Choroid plexus epithelial cell (primary cell): ENCODE results near the gene RHEBL1.
A peak's percentile ranks its signal among the peaks of the same experiment; 100 is the strongest.

Experiments
- DNase-seq: peaks from one replicate; pipeline ENCODE4 v3.0.0-alpha.2; 2010; ENCODE audit warnings: low read depth
- H3K4me3 ChIP-seq: 2 replicates; pipeline ENCODE4 v1.5.1; 2011; ENCODE audit warnings: low read depth, mild to moderate bottlenecking, control low read depth, low read length, moderate library complexity
- TF ChIP-seq, protein P1 (sequence below): conservative IDR thresholded peaks from 2 replicates; pipeline ENCODE4 v1.5.1; 2011; ENCODE audit warnings: low read depth, mild to moderate bottlenecking, control low read depth, inconsistent platforms, low read length, moderate library complexity

The RHEBL1 gene

DNA sequence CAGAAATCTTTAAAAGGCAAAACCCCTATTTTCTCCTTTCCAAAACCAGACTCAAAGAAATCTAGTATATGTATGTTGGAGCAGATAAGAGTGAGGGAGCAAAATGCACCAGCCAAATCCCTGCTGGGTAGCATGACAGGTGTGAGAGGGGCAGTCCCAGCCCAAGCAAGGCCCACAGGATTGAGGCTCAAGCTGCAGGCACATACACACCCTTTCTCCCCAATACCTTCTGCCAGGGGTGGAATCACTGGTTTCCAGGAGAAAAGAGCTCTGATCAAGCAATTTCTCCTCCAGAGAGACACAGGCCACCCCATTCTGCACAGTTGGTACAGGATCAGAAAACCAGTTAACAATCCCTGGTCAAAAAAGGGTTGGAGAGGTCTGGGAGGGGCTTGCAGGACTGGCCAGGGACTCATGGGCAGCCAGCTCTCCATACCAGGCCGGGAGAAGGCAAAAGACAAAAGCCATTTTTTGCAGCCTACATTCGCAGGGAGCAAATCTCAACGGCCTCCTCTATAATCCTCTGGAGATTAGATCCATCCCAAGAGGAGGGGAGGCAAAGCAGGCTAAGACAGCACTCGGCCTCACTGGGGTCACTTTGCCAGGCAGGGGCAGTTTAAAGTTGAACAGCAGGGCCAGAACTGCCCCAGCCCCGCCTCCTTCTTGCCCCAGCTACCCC, 11.3 kb downstream of the RHEBL1 start:
- peak overlapping the region; percentile 93 for H3K4me3 ChIP-seq
- TF ChIP-seq, protein P1, sequence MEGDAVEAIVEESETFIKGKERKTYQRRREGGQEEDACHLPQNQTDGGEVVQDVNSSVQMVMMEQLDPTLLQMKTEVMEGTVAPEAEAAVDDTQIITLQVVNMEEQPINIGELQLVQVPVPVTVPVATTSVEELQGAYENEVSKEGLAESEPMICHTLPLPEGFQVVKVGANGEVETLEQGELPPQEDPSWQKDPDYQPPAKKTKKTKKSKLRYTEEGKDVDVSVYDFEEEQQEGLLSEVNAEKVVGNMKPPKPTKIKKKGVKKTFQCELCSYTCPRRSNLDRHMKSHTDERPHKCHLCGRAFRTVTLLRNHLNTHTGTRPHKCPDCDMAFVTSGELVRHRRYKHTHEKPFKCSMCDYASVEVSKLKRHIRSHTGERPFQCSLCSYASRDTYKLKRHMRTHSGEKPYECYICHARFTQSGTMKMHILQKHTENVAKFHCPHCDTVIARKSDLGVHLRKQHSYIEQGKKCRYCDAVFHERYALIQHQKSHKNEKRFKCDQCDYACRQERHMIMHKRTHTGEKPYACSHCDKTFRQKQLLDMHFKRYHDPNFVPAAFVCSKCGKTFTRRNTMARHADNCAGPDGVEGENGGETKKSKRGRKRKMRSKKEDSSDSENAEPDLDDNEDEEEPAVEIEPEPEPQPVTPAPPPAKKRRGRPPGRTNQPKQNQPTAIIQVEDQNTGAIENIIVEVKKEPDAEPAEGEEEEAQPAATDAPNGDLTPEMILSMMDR, result no peak
- no peak for DNase-seq

DNA sequence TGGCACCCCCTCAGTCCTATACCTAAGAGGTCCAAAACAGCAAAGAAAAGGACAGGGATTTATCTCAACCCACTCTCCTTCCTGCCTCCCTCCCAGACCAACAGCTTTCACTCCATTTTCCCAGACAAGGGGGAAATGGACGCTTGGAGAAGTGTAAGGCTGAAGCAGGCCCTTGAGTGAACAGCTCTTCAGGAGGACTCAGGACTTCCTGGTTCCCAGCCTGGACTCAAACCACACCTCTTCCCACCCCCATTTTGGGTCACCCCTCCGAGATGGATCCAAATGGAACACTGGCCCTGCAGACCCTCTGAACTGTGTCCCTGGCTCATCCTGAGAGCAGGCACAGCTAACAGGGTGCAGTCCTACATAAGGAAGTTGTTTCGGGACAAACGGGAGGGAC, 11.9 kb downstream of the RHEBL1 start:
- peak overlapping the region; percentile 93 for H3K4me3 ChIP-seq
- no peak for DNase-seq
- TF ChIP-seq, protein P1, result no peak

DNA sequence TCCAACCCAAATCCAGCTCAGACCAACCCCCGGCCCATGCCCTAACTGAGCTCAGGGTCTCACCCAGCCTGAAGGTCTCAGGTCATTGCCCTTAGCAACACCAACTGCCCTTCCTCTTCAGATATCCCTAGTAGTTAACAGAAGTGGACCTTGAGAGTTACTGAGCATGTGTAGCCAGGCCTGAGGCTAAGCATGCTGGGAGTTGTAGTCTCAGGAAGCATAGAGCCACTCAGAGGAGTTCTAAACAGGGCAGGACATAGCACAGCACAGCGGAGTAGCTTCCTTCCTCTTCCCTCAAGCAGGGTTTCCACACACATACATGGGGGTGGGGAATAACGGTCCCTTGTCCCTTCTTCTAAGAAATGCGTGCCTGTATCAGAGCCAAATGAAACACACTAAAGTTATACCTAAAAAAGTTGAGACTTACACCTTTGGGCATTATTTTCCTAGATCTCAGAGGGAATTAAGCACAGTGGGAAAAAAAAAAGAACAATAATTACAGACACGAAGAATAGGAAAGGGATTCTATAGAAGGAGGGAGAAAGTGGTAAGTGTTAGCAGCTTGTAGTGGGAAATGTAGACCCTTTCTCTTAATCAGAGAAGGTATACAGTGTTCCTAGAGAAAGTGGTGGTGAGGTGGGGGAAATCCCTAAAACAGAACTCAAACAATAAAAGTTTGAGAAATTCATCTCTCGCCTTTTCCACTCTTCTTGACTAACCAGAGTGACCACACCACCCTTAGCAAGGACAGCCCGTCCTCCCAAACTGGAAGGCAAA, 13.6 kb downstream of the RHEBL1 start:
- TF ChIP-seq, protein P1, result no peak
- H3K4me3 ChIP-seq, result peak overlapping the region; percentile 34
- DNase-seq, result peak; percentile 91

DNA sequence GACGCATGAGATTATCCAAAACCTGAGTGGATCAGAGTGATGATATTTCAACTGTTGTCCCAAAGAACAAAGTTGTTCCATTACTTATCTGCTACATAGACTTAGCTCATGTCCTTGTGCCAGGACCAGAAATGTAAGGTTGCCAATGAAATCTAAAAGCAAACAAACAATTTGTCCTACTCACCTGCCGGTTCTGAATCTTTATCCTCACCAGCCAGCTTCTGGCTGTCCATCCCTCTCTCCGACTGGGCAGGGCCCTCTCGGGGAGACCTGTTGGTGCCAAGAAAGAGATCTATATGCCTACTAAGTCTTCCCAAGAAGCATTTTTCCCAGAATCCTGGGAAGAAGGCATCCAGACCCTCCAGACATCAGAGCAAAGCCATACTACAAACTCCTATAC, 14.7 kb downstream of the RHEBL1 start:
- TF ChIP-seq, protein P1, result no peak
- H3K4me3 ChIP-seq, result no peak overlapping the region
- DNase-seq, result no peak

DNA sequence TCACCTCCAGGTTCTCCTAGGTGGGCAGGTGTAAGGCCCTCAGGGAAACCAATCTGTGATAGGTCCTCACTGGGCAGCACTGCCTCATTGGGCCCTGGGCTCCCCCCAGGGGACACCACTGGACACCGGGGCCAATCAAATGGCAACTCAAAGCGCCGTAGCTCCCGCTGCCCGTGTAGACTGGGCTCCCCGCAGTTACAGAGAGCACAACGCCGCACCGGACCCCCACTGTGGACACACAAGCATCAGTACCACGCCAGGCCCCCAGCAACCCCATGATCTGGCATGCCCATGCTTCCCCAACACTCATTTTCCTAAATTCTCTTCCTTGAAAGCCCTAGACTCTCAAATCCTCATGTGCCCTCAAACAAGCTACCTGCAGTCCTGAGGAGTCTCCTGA, 15.3 kb downstream of the RHEBL1 start:
- TF ChIP-seq, protein P1, result no peak

DNA sequence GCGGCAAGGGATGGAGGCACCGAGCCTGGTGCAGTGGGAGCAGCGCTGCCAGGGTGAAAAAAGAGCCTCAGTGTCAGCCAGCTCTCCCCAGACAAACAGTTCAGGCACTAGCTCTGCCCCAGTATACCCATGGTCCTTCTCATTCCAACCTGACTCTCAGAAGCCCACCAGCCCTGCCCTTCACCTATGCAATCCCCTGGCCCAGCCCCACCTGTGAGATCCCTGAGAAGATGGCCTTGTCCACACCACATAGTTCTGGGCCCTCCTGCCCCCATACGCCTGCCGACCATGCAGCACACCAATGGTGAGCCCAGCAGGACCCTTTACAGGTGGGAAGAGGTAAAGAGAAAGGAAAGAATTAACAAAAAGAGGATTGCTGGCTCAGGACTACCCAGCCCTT, 15.7 kb downstream of the RHEBL1 start:
- DNase-seq, result no peak
- TF ChIP-seq, protein P1, result no peak
- no peak overlapping the region for H3K4me3 ChIP-seq

More for the DNA sequence above, 15.3 kb downstream of the RHEBL1 start:
- no peak for DNase-seq
- no peak overlapping the region for H3K4me3 ChIP-seq
